HG02885 (cell line): Measurements from ENCODE around the gene USP43.
"Not testable (repeated sequence)": the region's sequence is repeated elsewhere in the genome, so short reads cannot be mapped to it uniquely, and the experiment has no call there.

ENCODE experiments used
- ATAC-seq: cut with Tn5 transposase; IDR thresholded peaks from one replicate; pipeline ENCODE4 v1.9.1; 2021; ENCODE audit warnings: mild to moderate bottlenecking; ENCODE audit not compliant: unreplicated experiment, poor library complexity

The USP43 gene, protein sequence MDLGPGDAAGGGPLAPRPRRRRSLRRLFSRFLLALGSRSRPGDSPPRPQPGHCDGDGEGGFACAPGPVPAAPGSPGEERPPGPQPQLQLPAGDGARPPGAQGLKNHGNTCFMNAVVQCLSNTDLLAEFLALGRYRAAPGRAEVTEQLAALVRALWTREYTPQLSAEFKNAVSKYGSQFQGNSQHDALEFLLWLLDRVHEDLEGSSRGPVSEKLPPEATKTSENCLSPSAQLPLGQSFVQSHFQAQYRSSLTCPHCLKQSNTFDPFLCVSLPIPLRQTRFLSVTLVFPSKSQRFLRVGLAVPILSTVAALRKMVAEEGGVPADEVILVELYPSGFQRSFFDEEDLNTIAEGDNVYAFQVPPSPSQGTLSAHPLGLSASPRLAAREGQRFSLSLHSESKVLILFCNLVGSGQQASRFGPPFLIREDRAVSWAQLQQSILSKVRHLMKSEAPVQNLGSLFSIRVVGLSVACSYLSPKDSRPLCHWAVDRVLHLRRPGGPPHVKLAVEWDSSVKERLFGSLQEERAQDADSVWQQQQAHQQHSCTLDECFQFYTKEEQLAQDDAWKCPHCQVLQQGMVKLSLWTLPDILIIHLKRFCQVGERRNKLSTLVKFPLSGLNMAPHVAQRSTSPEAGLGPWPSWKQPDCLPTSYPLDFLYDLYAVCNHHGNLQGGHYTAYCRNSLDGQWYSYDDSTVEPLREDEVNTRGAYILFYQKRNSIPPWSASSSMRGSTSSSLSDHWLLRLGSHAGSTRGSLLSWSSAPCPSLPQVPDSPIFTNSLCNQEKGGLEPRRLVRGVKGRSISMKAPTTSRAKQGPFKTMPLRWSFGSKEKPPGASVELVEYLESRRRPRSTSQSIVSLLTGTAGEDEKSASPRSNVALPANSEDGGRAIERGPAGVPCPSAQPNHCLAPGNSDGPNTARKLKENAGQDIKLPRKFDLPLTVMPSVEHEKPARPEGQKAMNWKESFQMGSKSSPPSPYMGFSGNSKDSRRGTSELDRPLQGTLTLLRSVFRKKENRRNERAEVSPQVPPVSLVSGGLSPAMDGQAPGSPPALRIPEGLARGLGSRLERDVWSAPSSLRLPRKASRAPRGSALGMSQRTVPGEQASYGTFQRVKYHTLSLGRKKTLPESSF

DNA sequence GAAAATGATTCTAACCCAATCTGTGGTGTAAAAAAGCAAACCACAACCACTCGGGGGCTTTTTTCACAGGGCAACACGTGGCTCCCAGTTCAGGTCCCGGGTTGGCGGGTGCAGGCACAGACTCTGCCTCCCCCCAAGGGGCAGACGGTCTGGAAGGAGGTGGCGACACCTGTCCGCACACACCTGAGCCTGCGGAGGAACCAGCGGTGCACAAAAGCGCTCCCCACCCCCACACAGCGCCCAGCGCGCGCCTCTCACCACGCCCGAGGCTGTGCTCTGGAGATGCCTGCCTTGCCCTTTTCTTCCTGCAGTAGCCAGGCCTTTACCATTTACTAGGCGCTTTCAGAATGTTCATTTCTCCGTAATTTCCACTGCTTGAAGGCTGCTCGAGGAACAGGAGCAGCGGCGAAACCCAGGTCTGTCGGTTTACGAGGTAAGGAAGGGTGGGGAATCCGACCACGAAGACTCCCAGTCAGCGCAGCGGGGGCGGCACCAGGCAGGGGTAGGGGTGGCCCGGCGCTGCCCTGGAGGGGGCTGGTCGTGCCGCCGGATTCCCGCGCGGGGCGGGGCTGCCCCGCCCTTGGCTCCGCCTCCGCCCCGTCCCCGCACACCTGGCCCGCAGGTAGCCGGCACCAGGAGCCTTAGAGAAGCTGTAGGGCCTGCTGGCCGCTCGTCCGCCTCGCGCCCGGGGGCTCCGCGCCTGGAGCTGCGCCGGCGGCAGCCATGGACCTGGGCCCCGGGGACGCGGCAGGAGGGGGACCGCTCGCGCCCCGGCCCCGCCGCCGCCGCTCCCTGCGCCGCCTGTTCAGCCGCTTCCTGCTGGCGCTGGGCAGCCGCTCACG, at the start of gene USP43:
TSS of gene USP43 (plus strand) at position 608 of the 842 bp plus-strand sequence. CDS start at position 724, 116 bp downstream.
- no peak for ATAC-seq

DNA sequence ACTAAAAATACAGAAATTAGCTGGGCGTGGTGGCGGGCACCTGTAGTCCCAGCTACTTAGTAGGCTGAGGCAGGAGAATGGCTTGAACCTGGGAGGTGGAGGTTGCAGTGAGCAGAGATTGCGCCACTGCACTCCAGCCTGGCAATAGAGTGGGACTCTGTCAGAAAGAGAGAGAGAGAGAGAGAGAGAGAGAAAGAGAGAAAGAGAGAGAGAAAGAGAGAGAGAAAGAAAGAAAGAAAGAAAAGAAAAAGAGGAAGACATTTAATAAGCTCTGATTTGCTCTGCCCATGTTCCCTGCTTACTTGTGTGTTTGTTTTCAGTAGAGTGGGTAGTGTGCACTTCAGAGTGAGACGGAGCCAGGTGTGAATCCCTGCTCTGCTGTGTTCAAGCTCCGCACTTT, 47.7 kb upstream of the USP43 start:
- not testable (repeated sequence) for ATAC-seq

DNA sequence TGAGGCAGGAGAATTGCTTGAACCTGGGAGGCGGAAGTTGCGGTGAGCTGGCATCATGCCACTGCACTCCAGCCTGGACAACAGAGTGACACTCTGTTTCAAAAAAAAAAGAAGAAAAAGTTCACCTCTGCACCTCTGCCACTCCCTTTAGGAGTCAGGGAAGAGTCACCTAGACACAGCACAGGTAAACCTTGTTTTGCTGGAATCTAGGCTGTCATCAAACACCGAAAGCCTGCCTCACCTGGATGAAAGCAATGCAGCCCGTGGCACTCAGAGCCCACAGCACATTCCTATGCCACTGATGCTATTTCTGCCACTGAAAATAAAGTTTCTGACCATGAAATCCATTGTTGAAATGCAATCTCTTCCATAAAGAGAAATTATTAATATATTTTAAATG, 46.7 kb upstream of the USP43 start:
- ATAC-seq = no peak

DNA sequence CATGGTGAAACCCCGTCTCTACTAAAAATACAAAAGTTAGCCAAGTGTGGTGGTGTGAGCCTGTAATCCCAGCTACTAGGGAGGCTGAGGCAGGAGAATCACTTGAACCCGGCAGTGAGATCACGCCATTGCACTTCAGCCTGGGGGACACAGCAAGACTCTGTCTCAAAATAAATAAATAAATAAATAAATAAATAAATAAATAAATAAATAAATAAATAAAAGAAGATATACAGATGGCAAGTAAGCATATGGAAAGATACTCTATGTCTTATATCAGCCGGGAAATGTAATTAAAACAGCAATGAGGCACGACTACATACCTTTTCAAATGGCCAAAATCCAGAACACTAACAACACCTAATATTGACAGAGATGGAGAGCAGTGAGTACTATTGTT, 40.7 kb upstream of the USP43 start:
- ATAC-seq = not testable (repeated sequence)

DNA sequence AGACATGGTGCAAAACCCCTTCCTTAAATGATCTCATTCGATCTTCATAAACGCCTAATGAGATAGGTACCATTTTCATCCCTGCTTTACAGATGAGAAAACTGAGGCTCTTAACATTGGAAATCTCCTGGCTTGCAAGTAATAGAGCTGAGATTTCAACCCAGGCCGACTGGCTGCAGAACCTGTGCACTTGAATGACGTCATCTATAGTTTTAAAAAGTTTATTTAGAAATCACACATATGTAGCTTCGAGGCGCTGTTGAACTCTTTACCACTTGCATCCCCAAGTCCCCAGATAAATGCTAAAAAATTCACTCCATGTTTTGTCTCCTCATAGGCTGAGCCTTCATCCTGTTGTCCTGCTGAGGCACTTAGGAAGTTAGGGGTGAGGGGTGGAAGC, 38.9 kb upstream of the USP43 start:
- no peak for ATAC-seq

DNA sequence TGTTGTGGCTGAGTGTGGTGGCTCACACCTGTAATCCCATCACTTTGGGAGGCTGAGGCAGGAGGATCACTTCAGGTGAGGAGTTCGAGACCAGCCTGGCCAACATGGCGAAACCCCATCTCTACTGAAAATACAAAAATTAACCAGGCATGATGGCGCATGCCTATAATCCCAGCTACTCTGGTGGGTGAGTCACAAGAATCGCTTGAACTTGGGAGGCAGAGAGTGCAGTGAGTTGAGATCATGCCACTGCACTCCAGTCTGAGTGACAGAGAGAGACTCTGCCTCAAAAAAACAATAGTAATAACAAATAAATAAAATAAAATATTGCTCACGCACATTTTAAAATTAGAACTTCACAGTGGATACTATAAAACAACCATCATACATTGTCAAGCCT, 38.3 kb upstream of the USP43 start:
- ATAC-seq = not testable (repeated sequence)

DNA sequence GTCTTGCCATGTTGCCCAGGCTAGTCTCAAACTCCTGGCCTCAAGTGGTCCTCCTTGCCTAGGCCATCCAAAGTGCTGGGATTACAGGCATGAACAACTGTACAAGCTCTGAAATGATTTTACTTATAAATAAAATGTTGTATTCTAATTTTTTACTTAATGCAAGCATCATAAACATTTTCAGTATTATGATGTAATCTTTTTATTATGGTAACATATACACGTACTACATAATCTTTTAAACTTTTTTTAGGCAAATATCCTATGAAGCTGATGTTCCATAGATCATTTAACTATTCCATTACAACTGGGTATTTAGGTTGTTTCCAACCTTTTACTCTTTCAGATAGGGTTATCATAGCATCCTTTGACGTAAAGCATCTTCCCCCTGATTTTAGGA, 33.8 kb upstream of the USP43 start:
- ATAC-seq = no peak

DNA sequence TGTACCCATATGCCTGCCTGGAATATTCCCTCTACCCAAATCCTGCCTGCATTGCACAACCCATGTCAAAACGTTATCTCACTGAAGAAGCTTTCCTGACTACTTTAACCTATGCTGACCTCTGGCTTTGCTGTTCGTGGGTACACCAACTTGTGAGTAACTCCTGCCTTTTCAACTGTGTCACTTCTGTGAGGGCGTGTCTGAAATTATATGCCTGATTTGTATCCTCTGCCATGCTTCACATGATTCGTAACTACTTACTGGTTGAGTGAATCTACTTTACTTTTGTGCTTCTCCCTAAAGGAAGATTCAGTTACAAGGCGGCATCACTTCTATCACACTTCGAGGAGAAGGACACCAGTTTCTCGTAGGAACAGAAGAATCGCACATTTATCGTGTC, 33.3 kb upstream of the USP43 start:
- ATAC-seq = no peak

DNA sequence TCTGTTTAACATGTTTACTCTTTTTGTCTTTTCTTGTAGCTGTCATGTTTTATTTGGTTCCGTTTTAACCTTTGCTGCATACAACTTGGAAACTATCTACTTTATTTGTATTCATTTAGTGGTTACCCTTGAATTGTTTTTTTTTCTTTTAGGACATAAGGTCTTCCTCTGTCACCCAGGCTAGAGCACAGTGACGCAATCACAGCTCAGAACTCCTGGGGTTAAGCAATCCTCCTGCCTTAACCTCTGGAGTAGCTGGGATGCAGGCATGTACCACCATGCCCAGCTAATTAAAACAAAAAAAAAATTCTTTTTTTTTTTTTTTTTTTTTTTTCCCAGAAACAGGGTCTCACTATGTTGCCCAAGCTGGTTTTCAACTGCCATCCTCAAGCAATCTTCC, 29.8 kb upstream of the USP43 start:
- no peak for ATAC-seq

DNA sequence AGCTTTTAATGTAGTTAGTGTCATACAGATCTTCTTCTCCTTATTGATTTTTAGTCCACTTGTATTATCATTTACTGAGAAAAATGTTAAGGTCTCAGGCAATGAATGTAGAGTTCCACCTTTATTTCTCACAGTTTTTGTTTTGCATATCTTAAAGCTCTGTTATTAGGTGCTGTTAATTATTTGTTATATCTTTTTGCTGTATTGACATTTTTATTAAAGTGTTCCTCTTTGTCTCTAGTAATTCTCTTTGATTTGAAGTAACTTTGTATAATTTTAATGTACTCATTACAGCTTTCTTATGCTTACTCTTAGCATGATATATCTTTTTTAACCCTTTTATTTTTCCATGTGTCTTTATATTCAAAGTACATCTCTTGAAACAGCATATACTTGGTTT, 22.4 kb upstream of the USP43 start:
- no peak for ATAC-seq

DNA sequence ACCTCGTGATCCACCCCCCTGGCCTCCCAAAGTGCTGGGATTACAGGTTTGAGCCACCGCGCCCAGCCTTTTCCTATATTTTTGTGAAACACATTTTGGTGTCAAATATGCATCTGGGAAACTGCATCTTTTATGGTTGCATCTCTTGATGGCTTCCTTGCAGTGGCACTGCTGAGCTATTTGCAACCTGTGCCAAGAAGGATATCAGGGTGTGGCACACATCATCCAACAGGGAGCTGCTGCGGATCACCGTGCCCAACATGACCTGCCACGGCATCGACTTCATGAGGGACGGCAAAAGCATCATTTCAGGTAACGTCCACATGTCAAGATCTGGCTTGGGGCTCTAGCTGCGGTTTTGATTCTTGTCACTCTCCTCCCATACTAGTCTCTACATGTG, 16.8 kb upstream of the USP43 start:
- ATAC-seq = no peak

DNA sequence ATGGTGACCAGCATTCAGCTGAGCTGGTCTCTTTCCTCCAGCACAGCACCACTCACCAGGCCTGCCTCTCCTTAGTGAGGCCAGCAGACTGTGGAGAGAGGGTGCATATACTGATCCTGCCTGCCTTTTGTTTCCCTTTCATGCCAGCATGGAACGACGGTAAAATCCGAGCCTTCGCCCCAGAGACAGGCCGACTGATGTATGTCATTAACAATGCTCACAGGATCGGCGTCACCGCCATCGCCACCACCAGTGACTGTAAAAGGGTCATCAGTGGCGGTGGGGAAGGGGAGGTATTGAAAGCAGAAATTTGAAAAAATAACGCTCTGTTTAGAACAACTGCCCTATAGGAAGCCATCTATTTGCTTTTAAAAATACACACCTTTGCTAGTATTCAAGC, 12.6 kb upstream of the USP43 start:
- ATAC-seq = no peak

DNA sequence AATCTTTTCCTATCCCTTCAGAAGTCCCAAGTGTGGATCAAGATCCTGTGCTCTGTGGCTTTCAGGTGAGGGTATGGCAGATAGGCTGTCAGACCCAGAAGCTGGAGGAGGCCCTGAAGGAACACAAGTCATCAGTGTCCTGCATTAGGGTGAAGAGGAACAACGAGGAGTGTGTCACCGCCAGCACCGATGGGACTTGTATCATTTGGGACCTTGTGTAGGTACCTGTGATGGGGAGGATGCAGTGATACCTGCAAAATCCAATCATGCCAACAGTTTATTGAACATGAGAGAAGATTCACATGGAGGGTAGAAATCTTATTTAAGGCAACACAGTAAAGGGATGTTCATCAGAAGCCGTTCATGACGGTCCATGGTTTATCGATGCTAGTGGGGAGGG, 10.0 kb upstream of the USP43 start:
- ATAC-seq = no peak

DNA sequence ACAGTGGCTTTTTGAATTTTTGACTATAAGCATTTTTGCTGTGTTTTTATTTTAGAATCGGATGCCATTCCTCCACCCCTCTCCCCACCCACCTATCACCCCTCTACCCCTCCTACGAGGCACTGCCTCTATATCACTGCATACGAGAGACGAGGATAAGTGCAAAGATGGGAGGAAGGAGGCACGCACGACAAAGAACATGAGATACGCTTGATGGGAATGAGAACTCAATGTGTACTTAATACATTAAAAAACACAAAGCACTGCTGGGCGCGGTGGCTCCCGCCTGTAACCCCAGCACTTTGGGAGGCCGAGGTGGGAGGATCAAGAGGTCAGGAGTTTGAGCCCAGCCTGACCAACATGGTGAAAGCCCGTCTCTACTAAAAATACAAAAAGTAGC, 8.8 kb upstream of the USP43 start:
- ATAC-seq = no peak

DNA sequence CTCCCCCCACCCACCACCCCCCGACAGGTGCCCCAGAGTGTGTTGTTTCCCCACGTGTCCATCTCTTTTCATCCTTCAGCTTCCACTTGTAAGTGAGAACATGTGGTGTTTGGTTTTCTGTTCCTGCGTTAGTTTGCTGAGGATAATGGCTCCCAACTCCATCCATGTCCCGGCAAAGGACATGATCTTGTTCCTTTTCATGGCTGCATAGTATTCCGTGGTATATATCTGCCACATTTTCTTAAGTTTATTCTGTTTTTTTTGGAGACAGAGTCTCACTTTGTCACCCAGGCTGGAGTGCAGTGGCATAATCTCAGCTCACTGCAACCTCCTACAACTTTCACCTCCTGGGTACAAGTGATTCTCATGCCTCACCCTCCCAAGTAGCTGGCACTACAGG, 4.9 kb upstream of the USP43 start:
- not testable (repeated sequence) for ATAC-seq

DNA sequence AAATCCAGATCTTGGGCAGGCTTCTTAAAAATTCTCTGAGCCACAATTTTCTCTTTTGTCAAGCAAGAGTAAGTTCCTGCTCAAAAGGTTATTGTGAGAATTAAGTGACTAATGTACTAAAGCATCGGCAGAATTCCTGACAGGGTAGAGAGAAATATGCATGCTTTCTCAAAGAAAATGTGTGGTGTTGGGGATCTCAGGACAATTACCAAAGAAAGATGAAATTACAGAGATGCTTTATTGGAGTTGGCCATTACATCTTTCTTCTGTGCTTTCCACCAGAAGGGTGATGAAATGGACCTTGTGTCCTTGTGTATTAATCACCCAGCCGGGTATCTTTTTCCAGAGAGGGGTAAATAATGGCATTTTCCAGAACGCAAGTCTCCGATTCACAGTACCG, 1.7 kb upstream of the USP43 start:
- ATAC-seq = no peak

DNA sequence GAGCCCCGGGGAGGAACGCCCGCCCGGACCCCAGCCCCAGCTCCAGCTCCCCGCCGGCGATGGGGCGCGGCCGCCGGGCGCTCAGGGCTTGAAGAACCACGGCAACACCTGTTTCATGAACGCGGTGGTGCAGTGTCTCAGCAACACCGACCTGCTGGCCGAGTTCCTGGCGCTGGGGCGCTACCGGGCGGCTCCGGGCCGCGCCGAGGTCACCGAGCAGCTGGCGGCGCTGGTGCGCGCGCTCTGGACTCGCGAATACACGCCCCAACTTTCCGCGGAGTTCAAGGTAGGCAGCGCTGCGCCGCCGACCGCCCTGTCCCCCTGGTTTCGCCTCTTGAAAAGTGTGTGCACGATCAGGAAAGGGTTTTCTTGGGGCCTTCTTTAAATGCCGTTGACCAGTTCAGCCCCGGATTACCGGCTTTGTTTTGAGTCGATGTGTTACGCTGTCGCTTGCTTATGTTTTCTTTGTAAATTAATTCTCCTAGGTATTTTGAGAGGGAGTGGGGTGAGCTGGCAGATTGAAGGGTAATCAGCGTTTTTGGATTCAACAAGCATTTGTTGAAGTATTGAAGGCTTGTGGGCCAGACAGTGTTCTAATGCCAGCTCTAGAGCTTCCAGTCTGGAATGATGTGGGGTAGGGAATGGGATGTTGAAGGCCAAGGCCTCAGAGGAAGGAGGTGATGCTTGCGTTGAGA, 681 bp downstream of the USP43 start:
- no peak for ATAC-seq

DNA sequence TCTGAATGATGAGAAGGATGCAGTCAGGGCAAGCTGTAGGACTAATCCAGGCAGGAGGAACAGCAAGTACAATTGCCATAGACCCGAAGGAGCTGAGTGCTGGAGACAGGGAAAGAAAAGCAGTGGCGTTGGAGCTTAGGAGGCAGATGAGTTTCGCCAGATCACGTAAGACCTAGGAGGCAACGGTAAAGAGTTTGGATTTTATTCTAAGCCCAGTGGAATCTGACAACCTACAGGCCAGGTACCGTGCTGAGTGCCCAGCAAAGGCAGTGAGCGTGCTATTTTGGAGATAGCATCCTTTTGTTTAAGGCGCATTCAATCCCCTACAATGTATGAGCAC, 1.2 kb downstream of the USP43 start:
- no peak for ATAC-seq

DNA sequence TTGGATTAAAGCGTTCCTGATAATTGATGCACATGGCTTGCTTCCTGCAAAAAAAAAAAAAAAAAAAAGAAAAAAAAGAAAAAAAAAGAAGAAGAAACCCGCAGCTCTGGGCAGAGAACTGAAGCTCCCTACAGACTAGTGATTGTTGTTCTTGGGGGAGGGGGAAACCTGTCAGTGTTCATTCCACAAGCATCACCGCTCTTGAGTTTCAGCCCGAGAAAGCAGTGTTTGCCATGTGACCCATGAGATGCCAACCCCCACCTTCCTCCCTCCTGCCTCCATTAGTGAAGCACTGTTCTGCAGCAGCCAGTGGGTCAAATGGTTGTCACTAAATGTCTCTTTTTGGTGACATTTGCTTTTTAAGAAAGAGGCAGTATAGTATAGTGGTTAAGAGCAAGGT, 1.7 kb downstream of the USP43 start:
- no peak for ATAC-seq
